HEK293 (cell line): Measurements from ENCODE around the gene KRTAP19-2.

Experiments used
- CTCF ChIA-PET: fragments of 350-600 bp; formaldehyde crosslinking; extraction: SDS; loops from one replicate; lab custom pipeline; 2021; ENCODE audit warnings: antibody characterized with exemption; lab: Yijun Ruan, JAX
- POLR2A ChIA-PET: fragments of 300-600 bp; formaldehyde crosslinking; extraction: SDS; loops from one replicate; lab custom pipeline; 2020; ENCODE audit warnings: antibody characterized with exemption, inconsistent platforms; lab: Yijun Ruan, JAX
- H3K27ac ChIP-seq: fragments of 200-500 bp; sonication (Bioruptor generic); 2 replicates; pipeline ENCODE4 v1.5.1; 2014; ENCODE audit warnings: low read depth, low read length, control low read depth, inconsistent platforms; ENCODE audit errors: extremely low read depth
- H3K36me3 ChIP-seq, 2 experiments: fragments of 200-500 bp in 1 of 2; sonication (Bioruptor generic) in 1 of 2; 1 replicate in 1 of 2; 2 replicates in 1 of 2; pipeline ENCODE4 v1.5.1; 2014 to 2017; ENCODE audit warnings: inconsistent platforms in 2 of 2, low read length in 2 of 2; ENCODE audit not compliant: control insufficient read depth in 2 of 2, insufficient read depth in 1 of 2
- H3K4me1 ChIP-seq: fragments of 200-500 bp; sonication (Bioruptor generic); 2 replicates; pipeline ENCODE4 v1.5.1; 2014; ENCODE audit warnings: mild to moderate bottlenecking, low read length, inconsistent platforms; ENCODE audit not compliant: control insufficient read depth, insufficient read depth
- H3K4me3 ChIP-seq: 2 replicates; pipeline ENCODE4 v1.5.1; 2011; ENCODE audit warnings: low read depth, mild to moderate bottlenecking, control low read depth, low read length, moderate library complexity
- H3K9me3 ChIP-seq: fragments of 200-500 bp; sonication (Bioruptor generic); 2 replicates; pipeline ENCODE4 v1.5.1; 2014; ENCODE audit warnings: low read depth, low read length, inconsistent platforms; ENCODE audit not compliant: control insufficient read depth, insufficient read depth
- HOXC10 ChIP-seq: sonication (generic); formaldehyde crosslinking; IDR thresholded peaks from 2 replicates; pipeline ENCODE4 v1.8.1; 2023; ENCODE audit warnings: mild to moderate bottlenecking, missing genetic modification reagents
- OVOL3 ChIP-seq: fragments of 450-650 bp; formaldehyde crosslinking; IDR thresholded peaks from 2 replicates; pipeline ENCODE4 v1.5.1; 2016; ENCODE audit warnings: missing biosample characterization, missing genetic modification characterization
- PRDM2 ChIP-seq: fragments of 450-650 bp; formaldehyde crosslinking; IDR thresholded peaks from 2 replicates; pipeline ENCODE4 v1.5.1; 2016; ENCODE audit warnings: missing biosample characterization, missing genetic modification characterization, borderline replicate concordance
- ZNF324 ChIP-seq: fragments of 450-650 bp; formaldehyde crosslinking; IDR thresholded peaks from 2 replicates; pipeline ENCODE4 v1.5.1; 2016; ENCODE audit warnings: missing biosample characterization, missing genetic modification characterization
- ZNF530 ChIP-seq: fragments of 450-650 bp; formaldehyde crosslinking; IDR thresholded peaks from 2 replicates; pipeline ENCODE4 v1.5.1; 2016; ENCODE audit warnings: low read depth, missing biosample characterization, missing genetic modification characterization
- ZNF624 ChIP-seq: fragments of 450-650 bp; formaldehyde crosslinking; IDR thresholded peaks from 2 replicates; pipeline ENCODE4 v1.5.1; 2017; ENCODE audit warnings: missing biosample characterization, missing genetic modification characterization
- ZNF658 ChIP-seq: fragments of 450-650 bp; formaldehyde crosslinking; IDR thresholded peaks from 2 replicates; pipeline ENCODE4; 2016; ENCODE audit warnings: missing biosample characterization, missing genetic modification characterization
- ZNF843 ChIP-seq: fragments of 450-650 bp; formaldehyde crosslinking; IDR thresholded peaks from 2 replicates; pipeline ENCODE4 v1.5.1; 2016; ENCODE audit warnings: missing biosample characterization, missing genetic modification characterization
- ZSCAN16 ChIP-seq: fragments of 450-650 bp; formaldehyde crosslinking; IDR thresholded peaks from 2 replicates; pipeline ENCODE4 v1.5.1; 2016; ENCODE audit warnings: missing biosample characterization, missing genetic modification characterization

Gene KRTAP19-2

GRCh38 chr21:30439975-30440374 is 47.3 kb downstream of the KRTAP19-2 start, which contains the start of gene KRTAP15-1:
Gene KRTAP15-1, plus strand, starts transcription at chr21:30440275. Its CDS starts 53 bp downstream, at chr21:30440328.
- Histone ChIP-seq H3K4me1 (no peaks in the 10 kb centered on the region), H3K36me3 (no peaks in the 10 kb centered on the region), H3K9me3 (no peaks in the 10 kb centered on the region), H3K27ac (no peak within 1 kb of the TSS), H3K4me3 (no peak within 1 kb of the TSS)
- ChIA-PET CTCF (no interaction called here), POLR2A (no interaction called here)
- TF ChIP-seq ZNF324 (tag by site-specific recombination) (no peak), ZNF843 (tag by site-specific recombination) (no peak), PRDM2 (tag by site-specific recombination) (no peak), OVOL3 (no peak), HOXC10 (CRISPR knock-in tag) (no peak), ZNF658 (tag by site-specific recombination) (no peak), ZNF624 (tag by site-specific recombination) (no peak), ZSCAN16 (tag by site-specific recombination) (no peak), ZNF530 (tag by site-specific recombination) (no peak)
